ENCODE results near the gene PCNT.

Gene PCNT

GRCh38 chr21:46456750-46457149 is 132.8 kb downstream of the PCNT start:
- Histone ChIP-seq H3F3A (ENCODE audit: insufficient read depth) (peaks cover 9% of the 10 kb centered on the region), H3K4me2 (ENCODE audit: low read depth, low read length, poor library complexity, severe bottlenecking) (peak overlapping the region; percentile 81), H3K27ac (ENCODE audit: low read depth, low read length) (no peak overlapping the region), H3K9ac (ENCODE audit: low read length) (peak overlapping the region; percentile 97), H3K9me3 (ENCODE audit: insufficient read depth, low read length) (no peaks in the 10 kb centered on the region), H3K9me2 (replicated peaks; ENCODE audit: insufficient read depth, low read length) (no peaks in the 10 kb centered on the region), H3K79me2 (ENCODE audit: insufficient read depth, low read length) (peaks cover 78% of the 10 kb centered on the region), H2AFZ (ENCODE audit: low read depth, low read length, severe bottlenecking) (no peak overlapping the region), H3K27me3 (ENCODE audit: low read length) (no peaks in the 10 kb centered on the region), H3K4me3 (ENCODE audit: insufficient read depth, low read length, poor library complexity, severe bottlenecking) (no peak overlapping the region), H4K20me1 (ENCODE audit: low read depth, low read length) (no peaks in the 10 kb centered on the region), H3K36me3 (ENCODE audit: low read length) (0 out of 2 replicates have a peak, but pooled peaks cover 2% of the 10 kb centered on the region)
- TF ChIP-seq EZH2phosphoT487 (conservative IDR thresholded peaks at IDR 0.05; ENCODE audit: low read length) (no peak), CTCF (IDR thresholded peaks at IDR 0.05; ENCODE audit: insufficient read depth, low read length, poor library complexity, severe bottlenecking) (no peak)

GRCh38 chr21:46457801-46458314 is 133.9 kb downstream of the PCNT start:
- Histone ChIP-seq H4K20me1 (ENCODE audit: low read depth, low read length) (no peaks in the 10 kb centered on the region), H3F3A (ENCODE audit: insufficient read depth) (peaks cover 14% of the 10 kb centered on the region), H3K9ac (ENCODE audit: low read length) (peak overlapping the region; percentile 97), H3K4me3 (ENCODE audit: insufficient read depth, low read length, poor library complexity, severe bottlenecking) (peak overlapping the region; percentile 89), H3K27ac (ENCODE audit: low read depth, low read length) (peak overlapping the region; percentile 62), H3K27me3 (ENCODE audit: low read length) (no peaks in the 10 kb centered on the region), H3K9me3 (ENCODE audit: insufficient read depth, low read length) (no peaks in the 10 kb centered on the region), H3K36me3 (ENCODE audit: low read length) (0 out of 2 replicates have a peak, but pooled peaks cover 2% of the 10 kb centered on the region), H2AFZ (ENCODE audit: low read depth, low read length, severe bottlenecking) (peak overlapping the region; percentile 75), H3K4me2 (ENCODE audit: low read depth, low read length, poor library complexity, severe bottlenecking) (peak overlapping the region; percentile 81), H3K79me2 (ENCODE audit: insufficient read depth, low read length) (peaks cover 74% of the 10 kb centered on the region), H3K9me2 (replicated peaks; ENCODE audit: insufficient read depth, low read length) (no peaks in the 10 kb centered on the region)
- TF ChIP-seq EZH2phosphoT487 (conservative IDR thresholded peaks at IDR 0.05; ENCODE audit: low read length) (no peak), CTCF (IDR thresholded peaks at IDR 0.05; ENCODE audit: insufficient read depth, low read length, poor library complexity, severe bottlenecking) (no peak)

GRCh38 chr21:46458315-46459023 is 134.5 kb downstream of the PCNT start, which contains the start of gene DIP2A:
DIP2A (plus strand) TSS chr21:46458891; CDS start chr21:46459132, 241 bp downstream.
- Histone ChIP-seq H3K4me3 (ENCODE audit: insufficient read depth, low read length, poor library complexity, severe bottlenecking) (peak within 1 kb of the TSS; percentile 90), H3K9me2 (replicated peaks; ENCODE audit: insufficient read depth, low read length) (no peaks in the 10 kb centered on the region), H3K9me3 (ENCODE audit: insufficient read depth, low read length) (no peaks in the 10 kb centered on the region), H3K27me3 (ENCODE audit: low read length) (no peaks in the 10 kb centered on the region), H3F3A (ENCODE audit: insufficient read depth) (peaks cover 14% of the 10 kb centered on the region), H4K20me1 (ENCODE audit: low read depth, low read length) (no peaks in the 10 kb centered on the region), H3K9ac (ENCODE audit: low read length) (peak within 1 kb of the TSS; percentile 97), H2AFZ (ENCODE audit: low read depth, low read length, severe bottlenecking) (peak within 1 kb of the TSS; percentile 75), H3K79me2 (ENCODE audit: insufficient read depth, low read length) (peaks cover 72% of the 10 kb centered on the region), H3K36me3 (ENCODE audit: low read length) (0 out of 2 replicates have a peak, but pooled peaks cover 2% of the 10 kb centered on the region), H3K27ac (ENCODE audit: low read depth, low read length) (peak within 1 kb of the TSS; percentile 62), H3K4me2 (ENCODE audit: low read depth, low read length, poor library complexity, severe bottlenecking) (peak within 1 kb of the TSS; percentile 88)
- TF ChIP-seq EZH2phosphoT487 (conservative IDR thresholded peaks at IDR 0.05; ENCODE audit: low read length), result no peak
- no peak for TF ChIP-seq CTCF (IDR thresholded peaks at IDR 0.05; ENCODE audit: insufficient read depth, low read length, poor library complexity, severe bottlenecking)

All from SU-DHL-6 (cell line).